HCT116 (cell line): ENCODE results near the gene SP140L. TPM values are rescaled to one million over a fixed set of nuclear protein-coding genes. Genes with fewer than 3 reads are reported as not detected.

Source experiments
- ATAC-seq: fragments of 200-7000 bp; cut with Tn5 transposase; 2 replicates; pipeline ENCODE4 v1.9.1; 2020; ENCODE audit warnings: mild to moderate bottlenecking, moderate library complexity
- BruUV-seq: library from RNA; stranded (reverse); fragments of 400-500 nt; replicated peaks from 2 replicates; lab custom pipeline; 2021; lab: Mats Ljungman, UMichigan
- CTCF ChIA-PET: fragments of 300-600 bp; sonication (Branson Sonifier 250); formaldehyde crosslinking; loops from one replicate; lab custom pipeline; 2021; ENCODE audit warnings: antibody characterized with exemption; lab: Charles Lee
- POLR2A ChIA-PET: fragments of 300-600, 350-600 bp; sonication (Branson Sonifier 250); formaldehyde crosslinking; loops from one replicate; lab custom pipeline; 2021; ENCODE audit warnings: antibody characterized with exemption; lab: Charles Lee
- RAD21 ChIA-PET, 2 experiments: fragments of 300-600 bp; sonication (Branson Sonifier 250); formaldehyde crosslinking; loops; one replicate each; lab custom pipeline; 2023; ENCODE audit warnings: low total read pairs in 2 of 2; ENCODE audit not compliant: uncharacterized antibody in 2 of 2, unreplicated experiment in 2 of 2, low non-redundant PET in 1 of 2; lab: Charles Lee
- DNase-seq: peaks from one replicate; pipeline ENCODE4 v3.0.0-alpha.2; 2010; ENCODE audit warnings: low read depth, low spot score
- H2AFZ ChIP-seq: fragments of 200-600 bp; shearing (Covaris generic), sonication (generic); 2 replicates; pipeline ENCODE4 v1.6.1; 2017; ENCODE audit warnings: low read depth, mixed run types, mixed read lengths, antibody characterized with exemption, low read length; ENCODE audit not compliant: poor library complexity, severe bottlenecking
- H3K27ac ChIP-seq: 2 replicates; pipeline ENCODE4 v1.5.1; 2012; ENCODE audit warnings: low read depth, low read length
- H3K27me3 ChIP-seq: fragments of 200-600 bp; sonication (generic); 2 replicates; pipeline ENCODE4 v1.6.1; 2016; ENCODE audit warnings: mixed run types, low read length, mixed read lengths; ENCODE audit not compliant: insufficient read depth
- H3K36me3 ChIP-seq, 2 experiments: fragments of 200-500 bp in 1 of 2; fragments of 200-600 bp in 1 of 2; sonication (Bioruptor generic) in 1 of 2; sonication (generic) in 1 of 2; 2 replicates each; pipeline versions ENCODE4 v1.5.1 to v1.6.1; 2014 to 2016; ENCODE audit warnings: low read length in 2 of 2, inconsistent platforms in 1 of 2, mixed read lengths in 1 of 2, mixed run types in 1 of 2; ENCODE audit not compliant: insufficient read depth in 2 of 2, control insufficient read depth in 1 of 2
- H3K4me1 ChIP-seq, 2 experiments: fragments of 200-600 bp in 1 of 2; sonication (generic) in 1 of 2; 2 replicates each; pipeline versions ENCODE4 v1.5.1 to v1.6.1; 2012 to 2017; ENCODE audit warnings: low read length in 2 of 2, inconsistent platforms in 1 of 2, mild to moderate bottlenecking in 1 of 2, mixed read lengths in 1 of 2, mixed run types in 1 of 2, moderate library complexity in 1 of 2; ENCODE audit not compliant: insufficient read depth in 2 of 2, control insufficient read depth in 1 of 2
- H3K4me2 ChIP-seq: fragments of 200-600 bp; sonication (generic); 2 replicates; pipeline ENCODE4 v1.6.1; 2017; ENCODE audit warnings: mixed run types, low read length, mixed read lengths
- H3K4me3 ChIP-seq, 2 experiments: fragments of 200-600 bp in 1 of 2; sonication (generic) in 1 of 2; replicated peaks in 1 of 2; 2 replicates each; pipeline ENCODE4 v1.5.1; 2011 to 2016; ENCODE audit warnings: low read length in 2 of 2, control low read depth in 1 of 2, low read depth in 1 of 2, mild to moderate bottlenecking in 1 of 2, mixed read lengths in 1 of 2, mixed run types in 1 of 2
- H3K79me2 ChIP-seq: fragments of 200-600 bp; sonication (generic); 2 replicates; pipeline ENCODE4 v1.6.1; 2017; ENCODE audit warnings: mild to moderate bottlenecking, mixed run types, low read length, moderate library complexity, mixed read lengths; ENCODE audit not compliant: insufficient read depth
- H3K9ac ChIP-seq: fragments of 200-600 bp; sonication (generic); 2 replicates; pipeline ENCODE4 v1.6.1; 2016; ENCODE audit warnings: low read length, mixed read lengths
- H3K9me2 ChIP-seq: fragments of 200-600 bp; sonication (generic), shearing (Covaris generic); 2 replicates; pipeline ENCODE4 v1.6.1; 2017; ENCODE audit warnings: mixed run types, mild to moderate bottlenecking, moderate library complexity; ENCODE audit not compliant: insufficient read depth
- H3K9me3 ChIP-seq, 2 experiments: fragments of 200-500 bp in 1 of 2; fragments of 200-600 bp in 1 of 2; sonication (Bioruptor generic) in 1 of 2; sonication (generic) in 1 of 2; 2 replicates each; pipeline ENCODE4 v1.6.1; 2014 to 2017; ENCODE audit warnings: low read length in 2 of 2, mixed read lengths in 2 of 2, inconsistent platforms in 1 of 2, low read depth in 1 of 2, mild to moderate bottlenecking in 1 of 2, mixed run types in 1 of 2, moderate library complexity in 1 of 2; ENCODE audit not compliant: control insufficient read depth in 1 of 2, insufficient read depth in 1 of 2
- H4K20me1 ChIP-seq: fragments of 200-600 bp; sonication (generic), shearing (Covaris generic); 2 replicates; pipeline ENCODE4 v1.6.1; 2017; ENCODE audit warnings: mixed run types, mild to moderate bottlenecking, moderate library complexity; ENCODE audit not compliant: insufficient read depth
- CEBPB ChIP-seq: IDR thresholded peaks from 2 replicates; pipeline ENCODE4 v1.6.1; 2012; ENCODE audit warnings: low read depth
- EGR1 ChIP-seq: IDR thresholded peaks from 2 replicates; pipeline ENCODE4 v1.6.1; 2012; ENCODE audit warnings: low read depth
- ELF1 ChIP-seq: IDR thresholded peaks from 2 replicates; pipeline ENCODE4 v1.6.1; 2012; ENCODE audit warnings: low read depth, borderline replicate concordance
- EZH2phosphoT487 ChIP-seq: fragments of 200-600 bp; IDR thresholded peaks from 2 replicates; pipeline ENCODE4 v1.6.1; 2018; ENCODE audit warnings: antibody characterized with exemption, borderline replicate concordance
- JUND ChIP-seq: IDR thresholded peaks from 2 replicates; pipeline ENCODE4 v1.6.1; 2012
- MAX ChIP-seq: IDR thresholded peaks from 2 replicates; pipeline ENCODE4 v1.6.1; 2012
- POLR2A ChIP-seq: IDR thresholded peaks from 2 replicates; pipeline ENCODE4 v1.7.0; 2011; ENCODE audit warnings: borderline replicate concordance; ENCODE audit not compliant: insufficient read depth, insufficient read length; ENCODE audit errors: extremely low read depth
- POLR2AphosphoS5 ChIP-seq: IDR thresholded peaks from 2 replicates; pipeline ENCODE4 v1.6.1; 2011; ENCODE audit warnings: mild to moderate bottlenecking, low read depth, low read length, moderate library complexity
- RAD21 ChIP-seq: IDR thresholded peaks from 2 replicates; pipeline ENCODE4 v1.6.1; 2012; ENCODE audit warnings: low read depth, mild to moderate bottlenecking
- SIN3A ChIP-seq: IDR thresholded peaks from 2 replicates; pipeline ENCODE4 v1.6.1; 2012; ENCODE audit warnings: low read depth
- SP1 ChIP-seq: IDR thresholded peaks from 2 replicates; pipeline ENCODE4 v1.6.1; 2012; ENCODE audit warnings: low read depth
- SRF ChIP-seq: IDR thresholded peaks from 2 replicates; pipeline ENCODE4 v1.6.1; 2012; ENCODE audit warnings: low read depth
- intact Hi-C: fragments of 100-400 bp; cut with micrococcal nuclease; formaldehyde crosslinking; loops from 2 replicates; pipeline ENCODE4 v1.10.0; 2022
- total RNA-seq: library from RNA; stranded (reverse); gene quantifications from one replicate; pipeline ENCODE4 v1.2.1, GENCODE V29; 2021; ENCODE audit not compliant: unreplicated experiment
- TF ChIP-seq, protein P1 (sequence below): IDR thresholded peaks from 2 replicates; pipeline ENCODE4 v1.6.1; 2012

The SP140L gene
- total RNA-seq, 1 experiment from 2014 or later = 28.9 TPM

DNA sequence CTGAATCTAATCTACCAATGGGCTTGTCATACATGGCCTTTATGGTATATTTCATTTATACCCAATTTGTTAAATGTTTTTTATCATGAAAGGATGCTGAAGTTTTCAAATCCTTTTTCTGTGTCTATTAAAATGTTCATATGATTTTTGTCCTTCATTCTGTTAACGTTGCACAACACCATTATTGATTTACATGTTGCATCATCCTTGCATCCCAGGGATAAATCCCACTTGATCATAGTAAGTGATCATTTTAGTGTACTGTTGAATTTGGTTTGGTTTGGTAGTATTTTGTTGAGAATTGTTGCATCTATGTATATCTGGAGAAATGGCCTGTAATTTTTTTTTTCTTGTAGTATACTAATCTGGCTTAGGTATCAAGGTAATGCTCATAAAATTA, 98.4 kb downstream of the SP140L start:
- ATAC-seq = no peak
- H3K4me2 ChIP-seq = no peak overlapping the region
- no peaks in the 10 kb centered on the region; a peak in 1 of 4 replicates for H3K36me3 ChIP-seq
- no peak overlapping the region for H3K9ac ChIP-seq
- H4K20me1 ChIP-seq = no peaks in the 10 kb centered on the region
- H2AFZ ChIP-seq = no peak overlapping the region
- no peaks in the 10 kb centered on the region for H3K9me2 ChIP-seq
- no peak for DNase-seq
- no peaks in the 10 kb centered on the region for H3K27me3 ChIP-seq
- no peak overlapping the region for H3K27ac ChIP-seq
- TF ChIP-seq, protein P1, sequence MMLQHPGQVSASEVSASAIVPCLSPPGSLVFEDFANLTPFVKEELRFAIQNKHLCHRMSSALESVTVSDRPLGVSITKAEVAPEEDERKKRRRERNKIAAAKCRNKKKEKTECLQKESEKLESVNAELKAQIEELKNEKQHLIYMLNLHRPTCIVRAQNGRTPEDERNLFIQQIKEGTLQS = peak; percentile 49; the same call in 1 of the 2 replicates
- TF ChIP-seq CEBPB (peak; percentile 88), POLR2A (no peak)
- TF ChIP-seq, all 23 proteins: peak for 2
- Histone ChIP-seq H3K79me2 (peaks cover 16% of the 10 kb centered on the region; the same call in 1 of the 2 replicates), H3K4me3 (no peak overlapping the region), H3K9me3 (no peaks in the 10 kb centered on the region), H3K4me1 (no peaks in the 10 kb centered on the region)
- no TSS peak for BruUV-seq
- ChIA-PET CTCF (no interaction called here), RAD21 (no interaction called here), POLR2A (no interaction called here)
- intact Hi-C loops = no loop called here

- no peak for TF ChIP-seq SP1
- no peak for TF ChIP-seq POLR2AphosphoS5
- TF ChIP-seq ELF1 = no peak
- TF ChIP-seq POLR2A = no peak
- no peak for TF ChIP-seq EGR1
- no peak for TF ChIP-seq EZH2phosphoT487
- TF ChIP-seq MAX = no peak
- TF ChIP-seq RAD21 = no peak
- no peak for TF ChIP-seq SRF
- TF ChIP-seq SIN3A = no peak
- TF ChIP-seq, protein P1 = no peak
- TF ChIP-seq JUND = no peak
- Histone ChIP-seq H3K79me2 (peaks cover 27% of the 10 kb centered on the region), H3K9ac (no peak overlapping the region), H3K9me2 (no peaks in the 10 kb centered on the region), H3K4me3 (no peak overlapping the region), H3K9me3 (no peaks in the 10 kb centered on the region), H3K4me2 (no peak overlapping the region), H3K4me1 (no peaks in the 10 kb centered on the region), H4K20me1 (no peaks in the 10 kb centered on the region), H3K27me3 (no peaks in the 10 kb centered on the region), H3K27ac (no peak overlapping the region), H3K36me3 (no peaks in the 10 kb centered on the region), H2AFZ (no peak overlapping the region)
- no TSS peak for BruUV-seq
- ChIA-PET CTCF (no interaction called here), POLR2A (no interaction called here), RAD21 (no interaction called here)
- ATAC-seq (no peak), DNase-seq (no peak)
- intact Hi-C loops = no loop called here
Measured at GRCh38 chr2:230429513-230429912, 102.5 kb downstream of the SP140L start.
